Measurements from ENCODE around the gene CHL1. TPM values are rescaled to one million over a fixed set of nuclear protein-coding genes. Genes with fewer than 3 reads are reported as not detected.

The CHL1 gene
- total RNA-seq, 1 donor from 2014 or later, result 0.26 TPM

GRCh38 chr3:435161-435560 is 238.6 kb downstream of the CHL1 start:
- DNase-seq (ENCODE audit: low read depth), result peak; percentile 85
- FAIRE-seq, result no peak

GRCh38 chr3:436053-436452 is 239.5 kb downstream of the CHL1 start:
- no peak for FAIRE-seq
- H3K27me3 ChIP-seq (ENCODE audit: control insufficient read depth, insufficient read depth, low read length), result no peaks in the 10 kb centered on the region
- no peaks in the 10 kb centered on the region for H3K36me3 ChIP-seq (ENCODE audit: control insufficient read depth, insufficient read depth, low read length)
- DNase-seq (ENCODE audit: low read depth), result no peak
- no peak overlapping the region for H3K4me3 ChIP-seq (ENCODE audit: low read depth, low read length)
- TF ChIP-seq, protein P1, sequence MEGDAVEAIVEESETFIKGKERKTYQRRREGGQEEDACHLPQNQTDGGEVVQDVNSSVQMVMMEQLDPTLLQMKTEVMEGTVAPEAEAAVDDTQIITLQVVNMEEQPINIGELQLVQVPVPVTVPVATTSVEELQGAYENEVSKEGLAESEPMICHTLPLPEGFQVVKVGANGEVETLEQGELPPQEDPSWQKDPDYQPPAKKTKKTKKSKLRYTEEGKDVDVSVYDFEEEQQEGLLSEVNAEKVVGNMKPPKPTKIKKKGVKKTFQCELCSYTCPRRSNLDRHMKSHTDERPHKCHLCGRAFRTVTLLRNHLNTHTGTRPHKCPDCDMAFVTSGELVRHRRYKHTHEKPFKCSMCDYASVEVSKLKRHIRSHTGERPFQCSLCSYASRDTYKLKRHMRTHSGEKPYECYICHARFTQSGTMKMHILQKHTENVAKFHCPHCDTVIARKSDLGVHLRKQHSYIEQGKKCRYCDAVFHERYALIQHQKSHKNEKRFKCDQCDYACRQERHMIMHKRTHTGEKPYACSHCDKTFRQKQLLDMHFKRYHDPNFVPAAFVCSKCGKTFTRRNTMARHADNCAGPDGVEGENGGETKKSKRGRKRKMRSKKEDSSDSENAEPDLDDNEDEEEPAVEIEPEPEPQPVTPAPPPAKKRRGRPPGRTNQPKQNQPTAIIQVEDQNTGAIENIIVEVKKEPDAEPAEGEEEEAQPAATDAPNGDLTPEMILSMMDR (IDR thresholded peaks at IDR 0.05; ENCODE audit: insufficient read depth, low read length, severe bottlenecking), result no peak

More at GRCh38 chr3:435161-435560, 238.6 kb downstream of the CHL1 start:
- TF ChIP-seq, protein P1 (IDR thresholded peaks at IDR 0.05; ENCODE audit: insufficient read depth, low read length, severe bottlenecking), result no peak
- H3K27me3 ChIP-seq (ENCODE audit: control insufficient read depth, insufficient read depth, low read length), result no peaks in the 10 kb centered on the region
- no peak overlapping the region for H3K4me3 ChIP-seq (ENCODE audit: low read depth, low read length)
- H3K36me3 ChIP-seq (ENCODE audit: control insufficient read depth, insufficient read depth, low read length), result no peaks in the 10 kb centered on the region

GRCh38 chr3:440826-441225 is 244.3 kb downstream of the CHL1 start:
- Histone ChIP-seq H3K27me3 (ENCODE audit: control insufficient read depth, insufficient read depth, low read length) (no peaks in the 10 kb centered on the region), H3K4me3 (ENCODE audit: low read depth, low read length) (no peak overlapping the region), H3K36me3 (ENCODE audit: control insufficient read depth, insufficient read depth, low read length) (no peaks in the 10 kb centered on the region)
- TF ChIP-seq, protein P1 (IDR thresholded peaks at IDR 0.05; ENCODE audit: insufficient read depth, low read length, severe bottlenecking), result no peak
- DNase-seq (ENCODE audit: low read depth) (peak; percentile 89), FAIRE-seq (no peak)

- Histone ChIP-seq H3K36me3 (ENCODE audit: control insufficient read depth, insufficient read depth, low read length) (no peaks in the 10 kb centered on the region), H3K4me3 (ENCODE audit: low read depth, low read length) (no peak overlapping the region), H3K27me3 (ENCODE audit: control insufficient read depth, insufficient read depth, low read length) (no peaks in the 10 kb centered on the region)
- no peak for FAIRE-seq
- TF ChIP-seq, protein P1 (IDR thresholded peaks at IDR 0.05; ENCODE audit: insufficient read depth, low read length, severe bottlenecking), result no peak
- peak; percentile 65 for DNase-seq (ENCODE audit: low read depth)
These were observed 249.4 kb downstream of the CHL1 start for GRCh38 chr3:445960-446359.

- Histone ChIP-seq H3K27me3 (ENCODE audit: control insufficient read depth, insufficient read depth, low read length) (no peaks in the 10 kb centered on the region), H3K36me3 (ENCODE audit: control insufficient read depth, insufficient read depth, low read length) (no peaks in the 10 kb centered on the region), H3K4me3 (ENCODE audit: low read depth, low read length) (no peak overlapping the region)
- TF ChIP-seq, protein P1 (IDR thresholded peaks at IDR 0.05; ENCODE audit: insufficient read depth, low read length, severe bottlenecking), result no peak
- DNase-seq (ENCODE audit: low read depth) (no peak), FAIRE-seq (no peak)
These were observed 251.1 kb downstream of the CHL1 start for GRCh38 chr3:447671-448070.

DNA sequence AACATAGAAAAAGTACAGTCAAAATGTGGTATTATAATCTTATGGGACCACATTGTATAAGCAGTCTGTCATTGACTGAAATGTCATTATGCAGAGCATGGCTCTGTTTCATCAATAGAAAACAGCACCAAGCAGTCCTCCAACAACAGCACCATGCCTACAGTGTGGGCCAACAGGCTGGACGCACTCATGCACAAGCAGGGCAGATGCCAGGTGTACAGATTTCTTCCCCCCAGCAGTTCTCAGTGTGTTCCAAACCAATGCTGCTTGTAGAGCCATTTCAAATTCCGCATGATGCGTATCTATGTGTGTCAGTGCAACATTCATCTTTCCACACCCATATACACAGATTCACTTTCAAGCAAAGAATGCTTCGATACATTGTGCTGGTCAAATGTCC is 253.1 kb downstream of the CHL1 start:
- Histone ChIP-seq H3K4me3 (ENCODE audit: low read depth, low read length) (no peak overlapping the region), H3K27me3 (ENCODE audit: control insufficient read depth, insufficient read depth, low read length) (no peaks in the 10 kb centered on the region), H3K36me3 (ENCODE audit: control insufficient read depth, insufficient read depth, low read length) (no peaks in the 10 kb centered on the region)
- TF ChIP-seq, protein P1 (IDR thresholded peaks at IDR 0.05; ENCODE audit: insufficient read depth, low read length, severe bottlenecking), result no peak
- DNase-seq (ENCODE audit: low read depth) (no peak), FAIRE-seq (no peak)

All from bronchial epithelial cell (primary cell).